Uterus (tissue), 4 donors: ENCODE data around the gene SHKBP1. TPM values are rescaled to one million over a fixed set of nuclear protein-coding genes. Genes with fewer than 3 reads are reported as not detected.

ENCODE experiments used
- DNase-seq, 2 donors: peaks; one replicate each; pipeline ENCODE4 v3.0.0-alpha.2; 2019 to 2020
- H3K27ac ChIP-seq, 2 donors: fragments of 200-600 bp; sonication (generic); 1 replicate in 1 of 2; 2 replicates in 1 of 2; pipeline ENCODE4 v1.5.1; 2016 to 2018
- H3K27me3 ChIP-seq, 2 donors: fragments of 200-600 bp; sonication (generic); one replicate each; pipeline ENCODE4 v1.5.1; 2018 to 2019; ENCODE audit warnings: control low read depth in 1 of 2
- H3K36me3 ChIP-seq, 2 donors: fragments of 200-600 bp; sonication (generic); one replicate each; pipeline ENCODE4 v1.5.1; 2019; ENCODE audit warnings: control low read depth in 1 of 2
- H3K4me1 ChIP-seq, 2 donors: fragments of 200-600 bp; sonication (generic); one replicate each; pipeline ENCODE4 v1.5.1; 2018 to 2019; ENCODE audit warnings: control low read depth in 1 of 2
- H3K4me3 ChIP-seq, 2 donors: fragments of 200-600 bp; sonication (generic); 1 replicate in 1 of 2; 2 replicates in 1 of 2; pipeline ENCODE4 v1.5.1; 2018 to 2019; ENCODE audit warnings: mild to moderate bottlenecking in 1 of 2
- H3K9me3 ChIP-seq, 2 donors: fragments of 200-600 bp; sonication (generic); one replicate each; pipeline ENCODE4 v1.5.1; 2019; ENCODE audit warnings: control low read depth in 1 of 2
- POLR2A ChIP-seq, 2 donors: fragments of 450-650 bp; IDR thresholded peaks; one replicate each; pipeline ENCODE4 v1.6.1; 2016; ENCODE audit warnings: antibody characterized with exemption in 2 of 2, mild to moderate bottlenecking in 1 of 2, moderate library complexity in 1 of 2
- intact Hi-C: fragments of 100-400 bp; cut with DNase I; formaldehyde crosslinking; loops from one replicate; pipeline ENCODE4 v1.15.1; 2023; ENCODE audit warnings: low total_unique reads
- total RNA-seq, 4 donors: library from RNA; depleted of rRNA in 3 of 4; stranded (reverse); fragments of >200 nt in 3 of 4; gene quantifications; one replicate each; pipeline versions ENCODE4 v1.1.0 to v1.2.4, GENCODE V29; 2014 to 2023
- TF ChIP-seq, protein P1 (sequence below), 4 experiments: fragments of 200-600 bp in 2 of 4; fragments of 450-650 bp in 2 of 4; sonication (generic) in 2 of 4; IDR thresholded peaks; one replicate each; pipeline ENCODE4 v1.5.1; 2016 to 2019; ENCODE audit warnings: antibody characterized with exemption in 4 of 4, mild to moderate bottlenecking in 2 of 4, moderate library complexity in 1 of 4
- donor health status: DM: yes; HTN: yes; CAD: no.

SHKBP1 gene
- total RNA-seq, 4 donors from 2014 or later, result 15.1 to 57.4 (median 21.9) TPM

DNA sequence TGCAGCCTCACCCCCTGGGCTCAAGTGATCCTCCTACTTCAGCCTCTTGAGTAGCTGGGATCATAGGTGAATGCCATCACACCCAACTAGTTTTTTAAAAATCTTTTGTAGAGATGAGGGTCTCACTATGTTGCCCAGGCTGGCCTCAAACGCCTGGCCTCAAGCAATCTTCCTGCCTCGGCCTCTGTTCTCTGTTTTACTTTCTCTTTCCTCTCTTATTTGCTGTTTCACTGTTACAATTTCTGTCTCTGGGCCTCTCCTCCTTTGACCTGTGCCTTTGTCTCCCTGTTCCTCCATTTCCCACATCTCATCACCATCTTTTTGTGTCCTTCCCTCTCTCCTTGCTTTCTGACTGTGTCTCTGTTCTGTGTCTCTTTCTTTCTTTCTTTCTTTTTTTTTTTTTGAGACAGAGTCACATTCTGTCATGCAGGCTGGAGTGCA is 9.3 kb downstream of the SHKBP1 start:
- no peak for TF ChIP-seq POLR2A (IDR thresholded peaks at IDR 0.05)
- no peaks in the 10 kb centered on the region for H3K4me1 ChIP-seq
- no peak overlapping the region for H3K4me3 ChIP-seq
- H3K27me3 ChIP-seq, result no peaks in the 10 kb centered on the region
- intact Hi-C loops, result no loop called here
- no peaks in the 10 kb centered on the region for H3K36me3 ChIP-seq
- H3K9me3 ChIP-seq, result no peaks in the 10 kb centered on the region
- no peak for DNase-seq
- H3K27ac ChIP-seq, result no peak overlapping the region

DNA sequence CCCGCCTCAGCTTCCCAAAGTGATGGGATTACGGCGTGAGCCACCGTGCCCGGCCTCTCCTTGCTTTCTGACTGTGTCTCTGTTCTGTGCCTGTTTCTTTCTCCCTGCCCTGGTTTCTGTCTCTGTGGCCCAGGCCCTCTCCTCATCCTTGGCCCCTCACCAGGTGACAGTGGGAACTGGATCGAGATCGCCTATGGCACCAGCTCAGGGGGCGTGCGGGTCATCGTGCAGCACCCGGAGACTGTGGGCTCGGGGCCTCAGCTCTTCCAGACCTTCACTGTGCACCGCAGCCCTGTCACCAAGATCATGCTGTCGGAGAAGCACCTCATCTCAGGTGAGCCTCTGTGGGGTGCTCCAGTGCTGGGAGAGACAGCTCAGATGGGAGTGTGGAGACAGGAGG is 9.9 kb downstream of the SHKBP1 start:
- H3K9me3 ChIP-seq, result no peaks in the 10 kb centered on the region
- no peak for TF ChIP-seq POLR2A (IDR thresholded peaks at IDR 0.05)
- TF ChIP-seq, protein P1, sequence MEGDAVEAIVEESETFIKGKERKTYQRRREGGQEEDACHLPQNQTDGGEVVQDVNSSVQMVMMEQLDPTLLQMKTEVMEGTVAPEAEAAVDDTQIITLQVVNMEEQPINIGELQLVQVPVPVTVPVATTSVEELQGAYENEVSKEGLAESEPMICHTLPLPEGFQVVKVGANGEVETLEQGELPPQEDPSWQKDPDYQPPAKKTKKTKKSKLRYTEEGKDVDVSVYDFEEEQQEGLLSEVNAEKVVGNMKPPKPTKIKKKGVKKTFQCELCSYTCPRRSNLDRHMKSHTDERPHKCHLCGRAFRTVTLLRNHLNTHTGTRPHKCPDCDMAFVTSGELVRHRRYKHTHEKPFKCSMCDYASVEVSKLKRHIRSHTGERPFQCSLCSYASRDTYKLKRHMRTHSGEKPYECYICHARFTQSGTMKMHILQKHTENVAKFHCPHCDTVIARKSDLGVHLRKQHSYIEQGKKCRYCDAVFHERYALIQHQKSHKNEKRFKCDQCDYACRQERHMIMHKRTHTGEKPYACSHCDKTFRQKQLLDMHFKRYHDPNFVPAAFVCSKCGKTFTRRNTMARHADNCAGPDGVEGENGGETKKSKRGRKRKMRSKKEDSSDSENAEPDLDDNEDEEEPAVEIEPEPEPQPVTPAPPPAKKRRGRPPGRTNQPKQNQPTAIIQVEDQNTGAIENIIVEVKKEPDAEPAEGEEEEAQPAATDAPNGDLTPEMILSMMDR (IDR thresholded peaks at IDR 0.05), result no peak
- H3K4me3 ChIP-seq, result no peak overlapping the region
- H3K27ac ChIP-seq, result no peak overlapping the region
- no peaks in the 10 kb centered on the region for H3K36me3 ChIP-seq
- intact Hi-C loops, result no loop called here
- H3K27me3 ChIP-seq, result no peaks in the 10 kb centered on the region
- no peak for DNase-seq
- H3K4me1 ChIP-seq, result no peaks in the 10 kb centered on the region

DNA sequence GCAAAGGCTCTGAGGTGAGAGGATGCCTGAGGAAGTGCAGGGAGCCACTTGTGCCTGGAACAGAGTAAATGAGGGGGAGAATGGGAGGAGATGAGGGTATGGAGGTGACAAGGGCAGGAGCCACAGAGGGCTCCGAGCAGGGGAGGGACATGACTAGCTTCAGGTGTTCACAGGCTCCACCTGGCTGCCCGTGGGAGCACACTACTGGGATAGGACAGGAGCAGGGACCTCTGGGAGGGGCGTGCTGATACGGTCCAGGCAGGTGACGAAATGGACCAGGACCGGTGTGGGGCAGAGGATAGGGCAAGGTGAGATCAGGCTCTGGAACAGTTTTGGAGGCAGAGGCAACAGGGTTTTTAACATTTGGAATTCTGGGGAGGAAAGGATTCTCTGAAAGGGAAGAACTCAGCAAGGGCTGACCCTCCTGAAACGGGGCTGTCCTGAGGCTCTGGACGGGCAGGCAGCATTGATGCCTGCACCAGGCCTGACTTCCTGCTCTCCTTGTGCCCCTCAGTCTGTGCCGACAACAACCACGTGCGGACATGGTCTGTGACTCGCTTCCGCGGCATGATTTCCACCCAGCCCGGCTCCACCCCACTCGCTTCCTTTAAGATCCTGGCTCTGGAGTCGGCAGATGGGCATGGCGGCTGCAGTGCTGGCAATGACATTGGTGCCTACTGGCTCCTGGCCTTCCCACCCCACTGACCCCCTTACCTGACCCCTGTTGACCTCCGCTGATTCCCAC is 11.6 kb downstream of the SHKBP1 start:
- Histone ChIP-seq H3K27ac (no peak overlapping the region), H3K9me3 (no peaks in the 10 kb centered on the region), H3K36me3 (no peaks in the 10 kb centered on the region), H3K4me1 (no peaks in the 10 kb centered on the region), H3K4me3 (no peak overlapping the region), H3K27me3 (no peaks in the 10 kb centered on the region)
- DNase-seq, result no peak
- intact Hi-C loops, result no loop called here
- TF ChIP-seq, protein P1 (IDR thresholded peaks at IDR 0.05), result no peak

DNA sequence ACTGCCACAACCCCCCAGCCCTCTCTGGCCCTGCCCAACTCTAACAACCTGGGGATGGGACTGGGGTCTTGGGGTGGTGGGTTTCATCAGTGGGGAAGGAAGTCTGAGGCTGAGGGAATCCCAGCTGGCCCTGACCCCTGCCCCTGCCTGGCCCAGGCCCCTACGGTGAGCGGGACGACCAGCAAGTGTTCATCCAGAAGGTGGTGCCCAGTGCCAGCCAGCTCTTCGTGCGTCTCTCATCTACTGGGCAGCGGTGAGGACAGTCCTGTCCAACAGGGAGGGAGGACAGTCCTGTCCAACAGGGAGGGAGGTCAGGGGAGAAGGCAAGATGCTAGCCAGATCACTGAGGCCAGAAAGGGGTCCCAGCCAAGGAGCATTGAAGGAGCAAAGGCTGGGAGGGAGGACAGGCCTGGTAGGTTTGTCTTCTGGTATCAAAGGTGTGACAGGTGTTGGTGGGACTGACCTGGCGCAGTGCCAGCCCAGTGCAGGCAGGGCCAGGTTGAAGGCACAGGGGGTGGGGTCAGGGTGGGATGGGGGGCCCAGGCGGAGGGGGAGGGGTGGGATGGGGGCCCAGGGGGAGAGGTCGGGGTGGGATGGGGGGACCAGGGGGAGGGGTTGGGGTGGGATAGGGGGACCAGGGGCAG is 12.4 kb downstream of the SHKBP1 start:
- TF ChIP-seq, protein P1 (IDR thresholded peaks at IDR 0.05), result no peak
- no peak for TF ChIP-seq POLR2A (IDR thresholded peaks at IDR 0.05)
- H3K36me3 ChIP-seq, result no peaks in the 10 kb centered on the region
- no peaks in the 10 kb centered on the region for H3K27me3 ChIP-seq
- no peak for DNase-seq
- H3K27ac ChIP-seq, result no peak overlapping the region
- intact Hi-C loops, result no loop called here
- no peaks in the 10 kb centered on the region for H3K4me1 ChIP-seq
- H3K4me3 ChIP-seq, result no peak overlapping the region
- H3K9me3 ChIP-seq, result no peaks in the 10 kb centered on the region

DNA sequence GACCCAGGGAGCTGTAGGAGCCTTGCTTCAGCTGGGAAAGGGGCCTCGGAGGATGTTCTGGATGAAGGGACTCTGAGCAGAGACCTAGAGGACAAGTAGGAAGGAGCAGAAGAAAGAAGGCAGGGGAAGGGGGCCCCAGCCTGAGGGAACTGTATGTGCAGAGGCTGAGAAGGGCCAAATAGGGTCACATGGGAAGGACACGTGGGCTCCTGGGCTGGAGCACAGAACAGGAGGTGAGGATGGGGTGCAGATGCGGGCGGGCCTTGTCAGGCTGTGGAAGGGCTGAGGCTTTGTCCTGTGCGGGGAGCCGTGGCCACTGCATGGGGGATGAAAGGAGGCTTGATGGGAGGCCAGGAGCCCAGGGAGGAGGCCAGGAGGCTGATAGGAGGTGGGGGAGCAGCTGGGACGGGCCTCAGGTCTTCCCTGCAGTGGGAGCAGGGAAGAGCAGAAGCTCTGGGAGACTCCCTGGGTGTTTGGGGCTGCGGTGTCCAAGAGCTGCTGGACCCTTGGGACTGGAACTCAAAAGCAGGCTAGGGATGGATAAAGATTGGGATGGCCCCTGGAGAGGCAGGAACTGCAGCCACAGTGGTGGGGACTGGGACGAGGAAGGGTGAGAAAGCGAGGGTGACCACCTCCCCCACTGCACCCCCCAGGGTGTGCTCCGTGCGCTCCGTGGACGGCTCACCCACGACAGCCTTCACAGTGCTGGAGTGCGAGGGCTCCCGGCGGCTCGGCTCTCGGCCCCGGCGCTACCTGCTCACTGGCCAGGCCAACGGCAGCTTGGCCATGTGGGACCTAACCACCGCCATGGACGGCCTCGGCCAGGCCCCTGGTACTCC is 13.1 kb downstream of the SHKBP1 start:
- H3K4me3 ChIP-seq, result no peak overlapping the region
- no peak for DNase-seq
- no peak for TF ChIP-seq POLR2A (IDR thresholded peaks at IDR 0.05)
- TF ChIP-seq, protein P1 (IDR thresholded peaks at IDR 0.05), result no peak
- intact Hi-C loops, result no loop called here
- H3K27ac ChIP-seq, result no peak overlapping the region
- no peaks in the 10 kb centered on the region for H3K36me3 ChIP-seq
- no peaks in the 10 kb centered on the region for H3K27me3 ChIP-seq
- H3K9me3 ChIP-seq, result no peaks in the 10 kb centered on the region
- H3K4me1 ChIP-seq, result no peaks in the 10 kb centered on the region
